ENCODE results near the gene DEFB112. TPM values are rescaled to one million over a fixed set of nuclear protein-coding genes. Genes with fewer than 3 reads are reported as not detected.

Gene DEFB112, protein sequence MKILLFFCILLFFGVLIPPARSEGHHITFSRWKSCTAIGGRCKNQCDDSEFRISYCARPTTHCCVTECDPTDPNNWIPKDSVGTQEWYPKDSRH
- total RNA-seq, result not detected
- total RNA-seq, result 0 reads per million in 2 donors

DNA sequence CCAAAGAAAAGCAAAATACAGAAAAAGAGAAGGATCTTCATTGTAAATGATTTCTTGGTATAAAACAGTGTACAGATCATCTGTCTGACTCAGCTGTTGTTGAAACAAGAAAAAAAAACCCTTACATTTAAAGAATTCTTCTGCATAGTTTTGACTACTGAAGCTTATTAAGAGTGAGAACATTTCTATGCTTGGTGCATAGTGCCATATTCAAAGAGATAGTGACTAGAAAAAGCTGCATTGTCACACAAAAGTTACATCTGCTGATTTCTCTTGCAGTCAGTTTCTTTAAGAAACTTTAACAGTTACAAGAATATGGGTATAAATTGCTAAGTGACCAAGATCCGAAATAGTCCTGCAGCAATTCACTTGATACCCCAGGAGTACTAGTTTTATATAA lies at the start of gene DEFB112:
Gene DEFB112 (minus strand): TSS at position 101 of the 400 bp plus-strand sequence. CDS start 60 bp downstream, at position 41.
- ATAC-seq (no peak), DNase-seq (no peak)
- Mint-ChIP-seq H3K4me1 (no peaks in the 10 kb centered on the region), H3K4me3 (no peak within 1 kb of the TSS), H3K36me3 (ENCODE audit: low read depth) (no peaks in the 10 kb centered on the region), H3K27me3 (no peaks in the 10 kb centered on the region), H3K27ac (no peak within 1 kb of the TSS)
- H3K9me3 ChIP-seq (ENCODE audit: control insufficient read depth, low read length, poor library complexity, severe bottlenecking), result no peaks in the 10 kb centered on the region

DNA sequence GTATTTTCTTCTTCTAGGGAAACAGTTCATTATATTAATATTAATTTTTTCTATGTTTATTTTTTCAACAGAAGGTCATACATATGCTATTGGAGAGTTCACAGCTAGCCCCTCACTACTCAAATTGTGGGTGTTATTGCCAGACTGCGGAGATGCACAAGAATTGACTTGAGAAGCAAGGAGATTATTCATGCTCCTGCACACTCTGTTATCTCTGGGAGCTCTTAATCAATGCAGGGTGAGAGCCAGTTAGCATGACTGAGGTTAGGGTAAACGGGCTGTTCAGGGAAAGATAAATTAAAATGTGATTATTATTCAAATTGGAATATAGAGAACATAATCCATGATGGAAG lies 48.9 kb upstream of the DEFB112 start:
- Mint-ChIP-seq H3K27me3 (no peaks in the 10 kb centered on the region), H3K36me3 (ENCODE audit: low read depth) (no peaks in the 10 kb centered on the region), H3K27ac (no peak overlapping the region), H3K4me3 (no peak overlapping the region), H3K4me1 (no peaks in the 10 kb centered on the region)
- H3K9me3 ChIP-seq (ENCODE audit: control insufficient read depth, low read length, poor library complexity, severe bottlenecking), result no peaks in the 10 kb centered on the region
- DNase-seq (no peak), ATAC-seq (no peak)

DNA sequence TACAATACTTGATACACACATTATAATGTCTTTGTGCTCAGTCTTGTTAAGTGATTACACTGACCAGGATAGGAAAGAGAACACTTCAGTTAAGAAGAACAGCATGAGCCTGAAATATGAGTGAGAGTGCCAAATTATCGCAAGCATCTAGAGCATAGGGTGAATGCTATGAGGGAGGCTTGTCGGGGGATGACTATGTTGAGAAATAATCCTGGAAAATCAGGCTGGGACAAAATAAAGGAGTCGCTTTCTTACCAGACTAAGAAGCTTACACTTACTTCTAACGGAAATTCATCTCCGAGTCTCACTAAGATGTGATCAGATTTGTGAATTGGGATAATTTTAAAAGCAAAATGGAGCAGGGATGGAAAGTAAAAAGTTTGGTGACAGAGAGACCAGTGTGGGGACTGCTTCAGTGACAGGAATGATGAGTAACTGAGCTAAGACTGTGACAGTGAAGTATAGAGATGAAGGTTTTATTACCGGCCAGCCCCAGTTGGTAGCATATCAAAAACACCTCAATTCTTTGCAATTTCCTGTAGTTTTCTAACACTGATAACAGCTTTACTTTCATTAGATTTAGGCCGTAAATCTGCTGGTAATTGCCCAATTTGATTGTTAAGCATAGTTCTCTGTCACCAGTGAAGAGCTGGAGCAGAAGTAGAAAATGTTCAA lies 48.4 kb upstream of the DEFB112 start:
- Mint-ChIP-seq H3K4me1 (no peaks in the 10 kb centered on the region), H3K36me3 (ENCODE audit: low read depth) (no peaks in the 10 kb centered on the region), H3K4me3 (no peak overlapping the region), H3K27ac (no peak overlapping the region), H3K27me3 (no peaks in the 10 kb centered on the region)
- no peaks in the 10 kb centered on the region for H3K9me3 ChIP-seq (ENCODE audit: control insufficient read depth, low read length, poor library complexity, severe bottlenecking)
- ATAC-seq (no peak), DNase-seq (no peak)

DNA sequence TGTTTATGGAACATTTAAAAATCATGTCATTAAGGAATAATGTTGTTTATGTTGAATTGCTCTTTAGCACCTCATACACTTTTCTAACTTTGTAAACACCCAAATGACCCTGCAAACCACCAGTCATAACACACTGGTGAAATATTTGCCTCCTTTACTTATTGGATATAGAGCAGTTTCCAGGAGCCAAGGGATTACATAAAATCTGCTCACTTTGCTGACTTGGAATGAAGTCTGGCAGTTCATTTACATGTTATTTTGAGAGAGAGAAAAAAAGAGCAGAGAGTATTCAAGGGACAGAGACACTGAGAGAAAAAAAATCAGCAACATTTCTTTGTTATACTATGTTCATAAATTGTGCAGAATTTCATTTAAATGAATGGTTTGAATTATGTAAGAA lies 46.6 kb upstream of the DEFB112 start:
- no peak for ATAC-seq

DNA sequence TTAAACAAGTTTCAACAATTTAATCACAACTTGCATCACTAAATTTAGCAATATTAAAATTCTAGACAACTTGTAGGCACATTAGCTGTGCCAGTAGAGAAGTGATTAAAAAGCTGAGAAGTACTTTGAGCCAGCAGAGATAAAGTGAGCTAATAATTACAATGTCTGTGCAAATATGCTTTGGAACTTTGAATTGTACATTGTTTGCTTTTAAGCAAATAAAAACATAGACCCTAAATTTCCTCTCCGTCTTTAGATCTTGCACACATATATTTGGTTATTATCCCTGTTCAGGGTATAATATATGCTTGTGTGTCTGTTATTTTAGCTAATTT lies 44.2 kb upstream of the DEFB112 start:
- no peaks in the 10 kb centered on the region for H3K9me3 ChIP-seq (ENCODE audit: control insufficient read depth, low read length, poor library complexity, severe bottlenecking)
- Mint-ChIP-seq H3K4me1 (no peaks in the 10 kb centered on the region), H3K36me3 (ENCODE audit: low read depth) (no peaks in the 10 kb centered on the region), H3K27ac (no peak overlapping the region), H3K4me3 (no peak overlapping the region), H3K27me3 (no peaks in the 10 kb centered on the region)
- ATAC-seq (no peak), DNase-seq (no peak)

More for the DNA sequence above, 46.6 kb upstream of the DEFB112 start:
- Mint-ChIP-seq H3K27me3 (no peaks in the 10 kb centered on the region), H3K36me3 (ENCODE audit: low read depth) (no peaks in the 10 kb centered on the region), H3K4me3 (no peak overlapping the region), H3K27ac (no peak overlapping the region), H3K4me1 (no peaks in the 10 kb centered on the region)
- DNase-seq, result no peak
- no peaks in the 10 kb centered on the region for H3K9me3 ChIP-seq (ENCODE audit: control insufficient read depth, low read length, poor library complexity, severe bottlenecking)

DNA sequence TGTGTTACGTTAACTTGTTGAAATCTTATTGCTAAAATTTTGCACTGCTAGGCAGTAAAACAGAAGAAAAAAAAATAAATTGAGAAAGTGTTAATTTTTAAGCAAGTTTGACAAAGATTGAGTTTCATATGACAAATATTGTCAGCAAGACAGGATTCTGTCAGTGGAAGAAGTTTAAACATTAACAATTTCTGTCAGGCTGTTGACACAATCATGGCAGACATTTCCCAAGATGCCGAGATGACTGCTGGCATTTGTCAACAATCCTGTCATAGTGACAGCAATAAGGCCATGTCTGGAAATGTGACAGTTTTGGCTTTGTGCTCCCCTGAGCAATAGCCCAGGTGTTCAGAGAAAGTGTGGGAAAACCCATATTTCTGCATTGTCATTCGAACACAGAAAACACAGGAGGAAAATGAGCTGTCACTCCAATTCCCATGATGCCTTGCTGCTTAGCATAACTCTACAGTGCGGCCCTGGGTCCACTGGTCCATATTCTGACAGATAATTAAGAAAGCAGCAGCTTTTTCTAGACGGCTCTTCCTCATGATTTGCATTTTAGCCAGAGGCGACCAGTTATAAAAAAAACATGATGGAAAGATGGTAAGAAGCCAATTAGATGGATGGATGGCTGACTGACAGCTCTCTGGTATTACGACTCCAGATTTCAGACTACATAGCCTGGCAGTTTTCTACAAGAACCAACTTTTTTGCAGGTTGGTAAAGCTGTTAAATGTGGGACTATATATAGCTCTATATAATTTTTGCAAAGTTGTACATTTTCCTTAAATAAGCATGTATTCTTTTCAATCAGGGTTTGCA lies 43.6 kb upstream of the DEFB112 start:
- Mint-ChIP-seq H3K36me3 (ENCODE audit: low read depth) (no peaks in the 10 kb centered on the region), H3K4me1 (no peaks in the 10 kb centered on the region), H3K4me3 (no peak overlapping the region), H3K27ac (no peak overlapping the region), H3K27me3 (no peaks in the 10 kb centered on the region)
- DNase-seq, result no peak
- H3K9me3 ChIP-seq (ENCODE audit: control insufficient read depth, low read length, poor library complexity, severe bottlenecking), result no peaks in the 10 kb centered on the region
- ATAC-seq, result no peak

DNA sequence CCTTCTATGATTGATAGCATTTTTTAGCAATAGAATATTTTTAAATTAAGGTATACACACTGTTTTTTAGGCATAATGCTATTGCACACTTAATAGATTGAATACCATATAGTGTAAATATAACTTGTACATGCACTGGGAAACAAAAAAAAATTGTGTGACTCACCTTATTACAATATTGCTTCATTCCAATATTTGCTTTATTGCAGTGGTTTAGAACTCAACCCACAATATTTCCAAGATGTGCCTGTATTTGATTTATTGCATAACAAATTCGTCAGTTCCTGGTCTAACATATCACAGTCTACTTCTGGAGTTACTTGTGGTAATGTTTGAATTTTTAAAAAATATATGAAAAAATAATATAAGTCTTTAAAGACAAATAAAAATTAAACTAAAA lies 41.9 kb upstream of the DEFB112 start:
- no peaks in the 10 kb centered on the region for H3K36me3 Mint-ChIP-seq (ENCODE audit: low read depth)
- H3K4me3 Mint-ChIP-seq, result no peak overlapping the region
- no peak for ATAC-seq
- H3K27me3 Mint-ChIP-seq, result no peaks in the 10 kb centered on the region
- no peak for DNase-seq
- no peaks in the 10 kb centered on the region for H3K9me3 ChIP-seq (ENCODE audit: control insufficient read depth, low read length, poor library complexity, severe bottlenecking)
- H3K4me1 Mint-ChIP-seq, result no peaks in the 10 kb centered on the region
- no peak overlapping the region for H3K27ac Mint-ChIP-seq

DNA sequence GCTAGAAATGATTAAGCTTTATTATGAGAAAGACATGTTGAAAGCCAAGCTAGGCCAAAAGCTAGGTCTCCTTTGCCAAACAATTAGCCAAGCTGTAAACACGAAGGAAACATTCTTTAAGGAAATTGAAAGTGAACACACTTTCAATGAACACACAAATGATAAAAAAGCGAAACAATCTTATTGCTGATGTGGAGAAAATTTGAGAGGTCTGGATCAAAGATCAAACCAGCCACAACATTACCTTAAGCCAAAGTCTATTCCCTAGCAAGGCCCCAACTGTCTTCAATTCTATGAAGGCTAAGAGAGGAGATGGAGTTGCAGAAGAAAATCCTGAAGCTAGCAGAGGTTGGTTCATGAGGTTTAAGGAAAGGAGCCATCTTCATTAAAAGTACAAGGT lies 40.2 kb upstream of the DEFB112 start:
- DNase-seq, result no peak
- Mint-ChIP-seq H3K27ac (no peak overlapping the region), H3K4me1 (no peaks in the 10 kb centered on the region), H3K36me3 (ENCODE audit: low read depth) (no peaks in the 10 kb centered on the region), H3K4me3 (no peak overlapping the region), H3K27me3 (no peaks in the 10 kb centered on the region)
- ATAC-seq, result no peak
- H3K9me3 ChIP-seq (ENCODE audit: control insufficient read depth, low read length, poor library complexity, severe bottlenecking), result no peaks in the 10 kb centered on the region

DNA sequence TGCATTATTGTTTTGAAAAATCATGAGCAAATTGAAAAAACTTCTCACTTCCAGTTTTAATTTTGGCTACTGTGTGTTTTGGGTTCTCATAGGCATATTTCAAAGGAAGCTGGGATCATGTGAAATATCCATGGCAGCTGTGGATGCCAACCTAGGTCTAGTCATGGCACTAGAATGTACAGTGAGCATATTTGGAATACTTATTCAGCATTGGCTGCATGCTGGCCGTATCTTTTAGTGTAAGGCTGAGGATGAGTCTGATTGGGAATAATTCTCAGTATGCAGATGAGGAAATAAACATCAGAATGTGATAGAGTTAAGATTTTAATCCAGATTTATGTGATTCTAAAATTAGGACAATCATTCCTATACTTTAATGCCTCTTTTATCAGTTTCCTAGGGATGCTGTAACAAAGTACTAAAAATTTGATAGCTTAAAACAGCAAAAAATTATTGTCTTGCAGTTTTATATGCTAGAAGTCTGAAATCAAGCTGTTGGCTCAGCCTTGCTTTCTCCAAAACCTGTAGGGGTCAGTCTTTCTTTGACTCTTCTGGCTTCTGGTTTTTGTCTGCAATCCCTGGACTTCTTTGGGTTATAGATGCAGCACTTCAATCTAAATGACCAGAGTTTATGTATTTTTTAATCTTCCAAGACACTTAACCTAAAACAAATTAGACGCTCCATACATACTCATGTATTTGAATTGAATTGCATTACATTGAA lies 37.7 kb upstream of the DEFB112 start:
- no peaks in the 10 kb centered on the region for H3K36me3 Mint-ChIP-seq (ENCODE audit: low read depth)
- no peaks in the 10 kb centered on the region for H3K27me3 Mint-ChIP-seq
- H3K4me3 Mint-ChIP-seq, result no peak overlapping the region
- H3K9me3 ChIP-seq (ENCODE audit: control insufficient read depth, low read length, poor library complexity, severe bottlenecking), result no peaks in the 10 kb centered on the region
- ATAC-seq, result no peak
- H3K27ac Mint-ChIP-seq, result no peak overlapping the region
- DNase-seq, result no peak
- no peaks in the 10 kb centered on the region for H3K4me1 Mint-ChIP-seq

DNA sequence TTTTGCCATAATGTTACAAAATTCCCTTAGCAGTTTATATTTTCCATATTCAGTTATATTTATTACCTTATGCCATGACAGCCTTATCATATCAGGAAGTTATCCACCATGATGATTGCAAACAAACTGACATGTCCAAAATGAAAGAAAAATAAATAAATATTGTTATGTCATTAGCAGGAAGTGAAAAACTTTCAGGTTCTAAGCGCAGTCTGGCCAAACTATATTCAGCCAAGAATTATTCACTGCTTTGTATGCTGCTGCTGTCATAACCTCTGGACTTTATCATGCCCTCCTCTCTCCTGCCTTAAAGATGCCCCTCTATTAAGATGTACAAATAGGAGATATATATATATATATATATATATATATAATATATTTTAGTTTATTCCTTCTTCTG lies 27.7 kb upstream of the DEFB112 start:
- no peak overlapping the region for H3K4me3 Mint-ChIP-seq
- H3K36me3 Mint-ChIP-seq (ENCODE audit: low read depth), result no peaks in the 10 kb centered on the region
- H3K27ac Mint-ChIP-seq, result no peak overlapping the region
- H3K27me3 Mint-ChIP-seq, result no peaks in the 10 kb centered on the region
- DNase-seq (no peak), ATAC-seq (no peak)
- no peaks in the 10 kb centered on the region for H3K9me3 ChIP-seq (ENCODE audit: control insufficient read depth, low read length, poor library complexity, severe bottlenecking)
- H3K4me1 Mint-ChIP-seq, result no peaks in the 10 kb centered on the region

DNA sequence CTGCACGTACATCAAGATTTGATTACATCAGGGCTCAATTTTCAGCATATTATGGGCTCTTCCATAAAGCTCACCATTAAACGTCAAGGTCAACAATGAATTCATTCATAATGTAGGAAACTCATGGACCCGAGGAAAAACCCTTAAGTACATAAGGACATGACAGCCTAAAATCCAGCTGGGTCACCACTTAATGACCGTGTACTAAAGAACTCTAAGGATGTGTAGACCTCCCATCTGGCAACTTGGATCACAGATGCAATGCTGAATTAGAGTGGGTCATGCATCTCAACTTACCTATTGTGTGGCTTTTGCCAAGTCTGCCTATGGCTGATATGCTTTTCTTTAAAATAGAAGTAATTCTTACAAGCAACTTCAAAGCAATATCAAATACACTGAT lies 26.7 kb upstream of the DEFB112 start:
- H3K9me3 ChIP-seq (ENCODE audit: control insufficient read depth, low read length, poor library complexity, severe bottlenecking), result no peaks in the 10 kb centered on the region
- DNase-seq (no peak), ATAC-seq (no peak)
- no peaks in the 10 kb centered on the region for H3K4me1 Mint-ChIP-seq
- no peaks in the 10 kb centered on the region for H3K36me3 Mint-ChIP-seq (ENCODE audit: low read depth)
- H3K27me3 Mint-ChIP-seq, result no peaks in the 10 kb centered on the region
- H3K4me3 Mint-ChIP-seq, result no peak overlapping the region
- no peak overlapping the region for H3K27ac Mint-ChIP-seq

DNA sequence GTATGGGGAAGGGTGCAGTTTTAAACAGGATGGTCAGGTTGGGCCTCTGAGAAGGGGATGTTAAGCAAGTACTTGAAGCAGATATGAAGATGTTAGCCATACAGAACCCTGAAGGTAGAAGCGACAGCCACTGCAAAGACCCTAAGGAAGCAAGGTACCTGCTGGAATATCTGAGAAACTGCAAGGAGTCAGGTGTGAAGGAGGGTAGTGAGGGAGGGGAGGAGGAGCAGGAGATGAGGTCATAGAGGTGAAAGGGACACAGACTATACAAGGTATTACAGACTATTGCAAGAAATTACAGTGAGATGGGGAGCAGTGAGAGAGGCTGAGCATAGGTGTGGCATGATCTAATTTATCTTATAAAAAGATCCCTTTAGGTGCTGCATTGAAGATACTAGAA lies 22.2 kb upstream of the DEFB112 start:
- H3K27me3 Mint-ChIP-seq, result no peaks in the 10 kb centered on the region
- no peak overlapping the region for H3K4me3 Mint-ChIP-seq
- H3K27ac Mint-ChIP-seq, result no peak overlapping the region
- H3K36me3 Mint-ChIP-seq (ENCODE audit: low read depth), result no peaks in the 10 kb centered on the region
- H3K9me3 ChIP-seq (ENCODE audit: control insufficient read depth, low read length, poor library complexity, severe bottlenecking), result no peaks in the 10 kb centered on the region
- ATAC-seq (no peak), DNase-seq (no peak)
- no peaks in the 10 kb centered on the region for H3K4me1 Mint-ChIP-seq

DNA sequence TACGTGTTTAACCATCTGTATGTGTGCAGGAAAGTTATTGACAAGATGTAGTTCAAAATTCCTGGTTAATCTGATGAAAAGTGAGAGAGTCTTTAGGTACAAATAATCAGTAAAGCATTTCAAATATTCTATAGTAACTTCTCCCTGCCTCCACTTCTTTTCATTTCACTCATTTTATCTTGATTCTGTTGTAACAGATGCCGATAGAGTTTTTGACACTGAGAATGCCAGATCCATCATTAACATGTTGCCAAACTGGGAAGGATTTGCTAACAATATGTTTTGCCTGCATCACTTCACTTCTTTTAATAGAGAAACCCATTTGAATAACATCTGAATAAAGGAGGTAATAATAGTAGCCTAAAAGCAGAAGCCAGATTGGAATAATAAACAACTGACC lies 20.4 kb upstream of the DEFB112 start:
- no peak for ATAC-seq
- H3K27me3 Mint-ChIP-seq, result no peaks in the 10 kb centered on the region
- no peak overlapping the region for H3K27ac Mint-ChIP-seq
- DNase-seq, result no peak
- H3K9me3 ChIP-seq (ENCODE audit: control insufficient read depth, low read length, poor library complexity, severe bottlenecking), result no peaks in the 10 kb centered on the region
- no peak overlapping the region for H3K4me3 Mint-ChIP-seq
- no peaks in the 10 kb centered on the region for H3K4me1 Mint-ChIP-seq
- H3K36me3 Mint-ChIP-seq (ENCODE audit: low read depth), result no peaks in the 10 kb centered on the region
